ENCODE measurements around the gene SMIM20.

DNA sequence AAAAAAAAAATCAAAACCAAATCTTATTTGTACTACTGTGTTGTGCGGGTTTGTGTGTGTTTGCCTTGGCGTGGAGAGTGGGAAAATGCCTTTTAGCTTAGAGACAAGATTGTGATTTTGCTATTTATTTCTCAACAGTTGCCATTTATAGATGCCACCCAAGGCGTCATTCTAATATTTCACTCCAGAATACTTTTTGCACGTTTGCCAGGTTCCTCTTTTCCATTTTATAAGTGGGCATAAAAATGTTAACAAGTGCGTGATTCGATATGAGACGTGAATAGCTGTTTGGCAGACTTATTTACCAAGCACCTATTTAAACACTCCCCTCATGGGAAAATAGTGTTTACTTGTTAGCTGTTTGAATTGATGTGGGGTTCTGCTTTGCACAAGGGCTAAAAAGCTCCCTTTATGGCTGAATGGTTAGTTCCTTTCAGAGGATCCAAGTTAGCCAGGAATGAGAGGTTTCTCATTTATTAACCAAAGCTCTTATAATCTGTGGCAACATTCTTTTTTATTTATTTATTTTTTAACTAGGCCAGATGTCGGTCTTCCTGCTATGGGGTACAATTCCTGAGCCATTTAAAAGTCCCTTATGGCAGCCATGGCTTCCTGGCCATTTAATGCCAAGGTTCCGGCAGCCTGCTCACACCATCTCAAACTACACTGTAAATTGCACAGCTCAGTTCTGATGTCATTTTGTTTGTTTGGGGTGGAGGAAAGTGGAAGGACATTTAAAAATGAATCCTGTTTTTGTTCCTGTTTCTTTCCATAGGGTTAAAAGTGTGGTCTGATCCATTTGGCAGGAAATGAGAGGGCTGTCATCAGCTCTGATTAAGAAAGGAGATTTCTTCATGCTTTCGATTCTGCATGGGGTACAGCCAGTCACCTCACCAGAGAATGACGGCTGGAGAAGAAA is 14.6 kb downstream of the SMIM20 start:
- TF ChIP-seq POLR2A (IDR thresholded peaks at IDR 0.05): no peak
- TF ChIP-seq EP300 (IDR thresholded peaks at IDR 0.05): no peak
- TF ChIP-seq, protein P1, sequence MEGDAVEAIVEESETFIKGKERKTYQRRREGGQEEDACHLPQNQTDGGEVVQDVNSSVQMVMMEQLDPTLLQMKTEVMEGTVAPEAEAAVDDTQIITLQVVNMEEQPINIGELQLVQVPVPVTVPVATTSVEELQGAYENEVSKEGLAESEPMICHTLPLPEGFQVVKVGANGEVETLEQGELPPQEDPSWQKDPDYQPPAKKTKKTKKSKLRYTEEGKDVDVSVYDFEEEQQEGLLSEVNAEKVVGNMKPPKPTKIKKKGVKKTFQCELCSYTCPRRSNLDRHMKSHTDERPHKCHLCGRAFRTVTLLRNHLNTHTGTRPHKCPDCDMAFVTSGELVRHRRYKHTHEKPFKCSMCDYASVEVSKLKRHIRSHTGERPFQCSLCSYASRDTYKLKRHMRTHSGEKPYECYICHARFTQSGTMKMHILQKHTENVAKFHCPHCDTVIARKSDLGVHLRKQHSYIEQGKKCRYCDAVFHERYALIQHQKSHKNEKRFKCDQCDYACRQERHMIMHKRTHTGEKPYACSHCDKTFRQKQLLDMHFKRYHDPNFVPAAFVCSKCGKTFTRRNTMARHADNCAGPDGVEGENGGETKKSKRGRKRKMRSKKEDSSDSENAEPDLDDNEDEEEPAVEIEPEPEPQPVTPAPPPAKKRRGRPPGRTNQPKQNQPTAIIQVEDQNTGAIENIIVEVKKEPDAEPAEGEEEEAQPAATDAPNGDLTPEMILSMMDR (IDR thresholded peaks at IDR 0.05): no peak
- no peak for TF ChIP-seq POLR2AphosphoS5 (IDR thresholded peaks at IDR 0.05)
